Activated B cell treated with CpG ODN at 0.5 μM for 24 hours (primary cell): Measurements from ENCODE around the gene TMIGD3. TPM values are rescaled to one million over a fixed set of nuclear protein-coding genes. Genes with fewer than 3 reads are reported as not detected.
"Not testable (repeated sequence)": the region's sequence is repeated elsewhere in the genome, so short reads cannot be mapped to it uniquely, and the experiment has no call there.

Experiments used
- ATAC-seq: fragments of 200-7000 bp; cut with Tn5 transposase; one replicate; pipeline ENCODE4 v1.10.0; 2021; ENCODE audit warnings: low read depth, mild to moderate bottlenecking, moderate library complexity
- CTCF ChIA-PET: fragments of 350-600 bp; sonication (Branson Sonifier 250); formaldehyde crosslinking; loops from one replicate; lab custom pipeline; 2021; ENCODE audit warnings: antibody characterized with exemption; lab: Charles Lee
- POLR2A ChIA-PET: fragments of 350-600 bp; sonication (Branson Sonifier 250); formaldehyde crosslinking; loops from one replicate; lab custom pipeline; 2021; ENCODE audit warnings: antibody characterized with exemption; lab: Charles Lee
- DNase-seq: peaks from one replicate; pipeline ENCODE4 v3.0.0; 2022
- H3K27ac Mint-ChIP-seq: one replicate; pipeline ENCODE4 v1.8.0; 2020; ENCODE audit warnings: mixed read lengths
- H3K27me3 Mint-ChIP-seq: one replicate; pipeline ENCODE4 v1.8.0; 2021; ENCODE audit warnings: mixed read lengths
- H3K36me3 Mint-ChIP-seq: one replicate; pipeline ENCODE4 v1.8.0; 2021; ENCODE audit warnings: low read depth, mixed read lengths
- H3K4me1 Mint-ChIP-seq: one replicate; pipeline ENCODE4 v1.8.0; 2021; ENCODE audit warnings: mixed read lengths
- H3K4me3 Mint-ChIP-seq: one replicate; pipeline ENCODE4 v1.8.0; 2020; ENCODE audit warnings: mild to moderate bottlenecking, mixed read lengths
- H3K9me3 Mint-ChIP-seq: one replicate; pipeline ENCODE4 v1.8.0; 2020; ENCODE audit warnings: mixed read lengths
- intact Hi-C: fragments of 100-400 bp; cut with micrococcal nuclease; formaldehyde crosslinking; loops from one replicate; pipeline ENCODE4 v1.15.1; 2024
- total RNA-seq: library from RNA; stranded (reverse); gene quantifications from 2 replicates; pipeline ENCODE4 v1.2.3, GENCODE V29; 2022
- TF ChIP-seq, protein P1 (sequence below): fragments of 200-600 bp; IDR thresholded peaks from one replicate; pipeline ENCODE4 v1.8.0; 2022; ENCODE audit warnings: antibody characterized with exemption, mild to moderate bottlenecking

TMIGD3 gene
- total RNA-seq: not detected in 2 replicates

GRCh38 chr1:111503585-111504060 is at the start of gene TMIGD3, which contains the start of gene ADORA3:
TMIGD3 (minus strand) TSS chr1:111503633; CDS start chr1:111503354, 279 bp downstream.
ADORA3 (minus strand) TSS chr1:111503633; CDS start chr1:111503354, 279 bp downstream.
- CTCF ChIA-PET: interaction anchor here (0.7 to 1.8 kb wide), 5 partner anchors 13 to 244 kb away, joined by 3 to 11 read pairs (median 4); no protein-coding TSS in a partner anchor
- DNase-seq (no peak), ATAC-seq (peak; percentile 3)

GRCh38 chr1:111553196-111553595 is 49.8 kb upstream of the TMIGD3 start:
- Mint-ChIP-seq H3K27me3 (no peaks in the 10 kb centered on the region), H3K27ac (no peak overlapping the region), H3K9me3 (no peaks in the 10 kb centered on the region), H3K4me3 (no peak overlapping the region), H3K4me1 (no peaks in the 10 kb centered on the region), H3K36me3 (no peaks in the 10 kb centered on the region)
- ATAC-seq (no peak), DNase-seq (no peak)
- CTCF ChIA-PET: interaction anchor here (1.4 to 1.5 kb wide), 2 partner anchors 46 to 215 kb away, joined by 3 to 4 read pairs; no protein-coding TSS in a partner anchor
- TF ChIP-seq, protein P1, sequence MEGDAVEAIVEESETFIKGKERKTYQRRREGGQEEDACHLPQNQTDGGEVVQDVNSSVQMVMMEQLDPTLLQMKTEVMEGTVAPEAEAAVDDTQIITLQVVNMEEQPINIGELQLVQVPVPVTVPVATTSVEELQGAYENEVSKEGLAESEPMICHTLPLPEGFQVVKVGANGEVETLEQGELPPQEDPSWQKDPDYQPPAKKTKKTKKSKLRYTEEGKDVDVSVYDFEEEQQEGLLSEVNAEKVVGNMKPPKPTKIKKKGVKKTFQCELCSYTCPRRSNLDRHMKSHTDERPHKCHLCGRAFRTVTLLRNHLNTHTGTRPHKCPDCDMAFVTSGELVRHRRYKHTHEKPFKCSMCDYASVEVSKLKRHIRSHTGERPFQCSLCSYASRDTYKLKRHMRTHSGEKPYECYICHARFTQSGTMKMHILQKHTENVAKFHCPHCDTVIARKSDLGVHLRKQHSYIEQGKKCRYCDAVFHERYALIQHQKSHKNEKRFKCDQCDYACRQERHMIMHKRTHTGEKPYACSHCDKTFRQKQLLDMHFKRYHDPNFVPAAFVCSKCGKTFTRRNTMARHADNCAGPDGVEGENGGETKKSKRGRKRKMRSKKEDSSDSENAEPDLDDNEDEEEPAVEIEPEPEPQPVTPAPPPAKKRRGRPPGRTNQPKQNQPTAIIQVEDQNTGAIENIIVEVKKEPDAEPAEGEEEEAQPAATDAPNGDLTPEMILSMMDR: no peak
- POLR2A ChIA-PET: interaction anchor here (0.6 to 0.7 kb wide), 2 partner anchors 150 to 202 kb away, joined by 4 to 7 read pairs; no protein-coding TSS in a partner anchor
- intact Hi-C loops: loop anchor here (5.0 kb wide), 1 partner anchor 36 kb away; no protein-coding TSS in a partner anchor

More at GRCh38 chr1:111503585-111504060, at the start of gene TMIGD3, which contains the start of gene ADORA3:
- Mint-ChIP-seq H3K27me3 (no peaks in the 10 kb centered on the region), H3K36me3 (no peaks in the 10 kb centered on the region), H3K9me3 (no peaks in the 10 kb centered on the region), H3K27ac (peak within 1 kb of the TSS; percentile 91), H3K4me1 (peaks cover 58% of the 10 kb centered on the region), H3K4me3 (peak within 1 kb of the TSS; percentile 19)
- POLR2A ChIA-PET: interaction anchor here (1.0 to 9.6 kb wide), 5 partner anchors 13 to 372 kb away, joined by 3 to 234 read pairs (median 5); partner anchors contain the start of genes ATP5PB, C1orf162, DDX20 and WDR77
- TF ChIP-seq, protein P1: no peak
- intact Hi-C loops: no loop called here

- Mint-ChIP-seq H3K27ac (no peak overlapping the region), H3K36me3 (no peaks in the 10 kb centered on the region), H3K4me1 (no peaks in the 10 kb centered on the region), H3K27me3 (no peaks in the 10 kb centered on the region), H3K9me3 (no peaks in the 10 kb centered on the region), H3K4me3 (no peak overlapping the region)
- CTCF ChIA-PET: interaction anchor here (1.4 kb wide), 1 partner anchor 45 kb away, joined by 4 read pairs; no protein-coding TSS in a partner anchor
- POLR2A ChIA-PET: no interaction called here
- DNase-seq: no peak
- intact Hi-C loops: loop anchor here (5.0 kb wide), 1 partner anchor 35 kb away; no protein-coding TSS in a partner anchor
- TF ChIP-seq, protein P1: no peak
- ATAC-seq: no peak
Measured at GRCh38 chr1:111552587-111552986, 49.2 kb upstream of the TMIGD3 start.

DNA sequence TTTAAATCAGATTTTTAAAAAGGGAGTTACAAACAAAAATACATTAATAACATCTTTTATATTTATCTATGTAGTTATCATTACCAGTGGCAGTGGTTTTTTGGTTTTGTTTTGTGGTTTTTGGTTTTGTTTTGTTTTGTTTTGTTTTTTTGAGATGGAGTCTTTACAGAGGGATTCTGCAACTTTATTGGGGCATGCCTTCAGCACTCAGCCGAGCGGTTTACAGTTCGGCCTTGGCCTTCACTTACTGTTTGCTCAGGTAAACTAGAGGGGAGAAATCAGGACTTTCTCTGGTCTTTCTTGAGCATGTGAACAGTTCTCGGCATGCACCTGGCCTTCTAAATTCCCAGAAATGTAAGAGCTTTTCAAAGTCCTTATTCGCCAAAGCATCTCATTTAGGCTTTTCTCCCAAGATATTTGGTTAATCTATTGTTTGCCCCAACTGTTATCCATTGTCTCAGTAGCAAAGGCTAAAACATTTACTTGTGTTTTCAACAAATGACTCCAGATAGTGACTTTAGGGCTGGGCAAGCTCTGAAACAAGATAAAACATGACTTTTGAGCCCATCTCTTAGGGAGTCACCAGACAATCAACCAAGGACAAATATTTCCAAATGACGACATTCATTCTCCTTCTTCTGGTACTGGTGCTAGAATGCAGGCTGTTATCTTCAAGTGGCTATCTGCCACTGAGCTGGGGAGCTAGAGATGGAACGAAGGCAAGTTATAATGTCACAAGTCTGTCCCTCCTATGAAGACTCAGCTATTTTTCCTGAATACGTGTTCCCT is 48.4 kb upstream of the TMIGD3 start:
- Mint-ChIP-seq H3K9me3 (no peaks in the 10 kb centered on the region), H3K36me3 (no peaks in the 10 kb centered on the region), H3K4me3 (no peak overlapping the region), H3K27ac (no peak overlapping the region), H3K27me3 (no peaks in the 10 kb centered on the region), H3K4me1 (no peaks in the 10 kb centered on the region)
- TF ChIP-seq, protein P1: no peak
- DNase-seq (no peak), ATAC-seq (no peak)
- ChIA-PET POLR2A (no interaction called here), CTCF (no interaction called here)
- intact Hi-C loops: loop anchor here (5.0 kb wide), 1 partner anchor 35 kb away; no protein-coding TSS in a partner anchor

GRCh38 chr1:111547786-111548185 is 44.4 kb upstream of the TMIGD3 start:
- CTCF ChIA-PET, H3K27ac Mint-ChIP-seq, H3K36me3 Mint-ChIP-seq, H3K27me3 Mint-ChIP-seq, intact Hi-C loops, ATAC-seq, H3K9me3 Mint-ChIP-seq, H3K4me1 Mint-ChIP-seq, H3K4me3 Mint-ChIP-seq, DNase-seq, POLR2A ChIA-PET: not testable (repeated sequence)
